Endometrium (tissue), 2 donors: ENCODE measurements around the gene DHH.

Experiments
- FAIRE-seq: peaks from 2 replicates; lab custom pipeline; 2012; peaks lifted over from hg19 to GRCh38; lab: Jason Lieb, UNC
- donor health status: control.
- donor health status: control.

Gene DHH

GRCh38 chr12:49050507-49051372 lies 43.9 kb downstream of the DHH start:
- no peak for FAIRE-seq

GRCh38 chr12:49049566-49050224 lies 44.9 kb downstream of the DHH start:
- no peak for FAIRE-seq

GRCh38 chr12:49048953-49049352 lies 45.6 kb downstream of the DHH start:
- FAIRE-seq, result no peak

- FAIRE-seq, result no peak
Measured at GRCh38 chr12:49046129-49046895, 48.3 kb downstream of the DHH start.

- no peak for FAIRE-seq
Measured at GRCh38 chr12:49044660-49045059, 49.9 kb downstream of the DHH start.

GRCh38 chr12:49043856-49044258 lies 50.7 kb downstream of the DHH start:
- FAIRE-seq, result no peak

- FAIRE-seq, result no peak
Measured at GRCh38 chr12:49043241-49043640, 51.4 kb downstream of the DHH start.

GRCh38 chr12:49041881-49042484 lies 52.6 kb downstream of the DHH start:
- no peak for FAIRE-seq

- no peak for FAIRE-seq
Measured at GRCh38 chr12:49041036-49041880, 53.3 kb downstream of the DHH start.

GRCh38 chr12:49040364-49040855 lies 54.2 kb downstream of the DHH start:
- no peak for FAIRE-seq

- FAIRE-seq, result no peak
Measured at GRCh38 chr12:49039421-49040363, 54.9 kb downstream of the DHH start.

GRCh38 chr12:49038291-49038955 lies 56.2 kb downstream of the DHH start:
- FAIRE-seq, result no peak

- no peak for FAIRE-seq
Measured at GRCh38 chr12:49037947-49038237, 56.7 kb downstream of the DHH start.

- no peak for FAIRE-seq
Measured at GRCh38 chr12:49037111-49037946, 57.3 kb downstream of the DHH start.
